Neural progenitor cell (in vitro differentiated cells): ENCODE data around the gene MRPL27. TPM values are rescaled to one million over a fixed set of nuclear protein-coding genes. Genes with fewer than 3 reads are reported as not detected.

Experiments
- DNase-seq: peaks from one replicate; pipeline ENCODE4 v3.0.0-alpha.2; 2016; ENCODE audit warnings: low spot score
- H2AFZ ChIP-seq: fragments of 200-600 bp; sonication (generic); replicated peaks from 2 replicates; pipeline ENCODE4 v1.6.1; 2016; ENCODE audit warnings: antibody characterized with exemption
- H3F3A ChIP-seq: fragments of 200-600 bp; sonication (generic); 2 replicates; pipeline ENCODE4 v1.6.1; 2016; ENCODE audit warnings: antibody characterized with exemption, low read depth
- H3K27ac ChIP-seq: fragments of 200-600 bp; sonication (generic); 2 replicates; pipeline ENCODE4 v1.5.1; 2016; ENCODE audit warnings: mild to moderate bottlenecking
- H3K27me3 ChIP-seq: fragments of 200-600 bp; sonication (generic); 2 replicates; pipeline ENCODE4 v1.6.1; 2016; ENCODE audit warnings: mild to moderate bottlenecking, moderate library complexity
- H3K36me3 ChIP-seq: fragments of 200-600 bp; sonication (generic); 2 replicates; pipeline ENCODE4 v1.5.1; 2016
- H3K4me1 ChIP-seq: fragments of 200-600 bp; sonication (generic); 2 replicates; pipeline ENCODE4 v1.6.1; 2016; ENCODE audit warnings: mixed run types
- H3K4me2 ChIP-seq: fragments of 200-600 bp; sonication (generic); 2 replicates; pipeline ENCODE4 v1.6.1; 2016
- H3K4me3 ChIP-seq: fragments of 200-600 bp; sonication (generic); 2 replicates; pipeline ENCODE4 v1.5.1; 2016
- H3K79me2 ChIP-seq: fragments of 200-600 bp; sonication (generic); 2 replicates; pipeline ENCODE4 v1.6.1; 2016; ENCODE audit warnings: low read depth
- H3K9ac ChIP-seq: fragments of 200-600 bp; sonication (generic); 2 replicates; pipeline ENCODE4 v1.6.1; 2016
- H3K9me3 ChIP-seq: fragments of 200-600 bp; sonication (generic); 2 replicates; pipeline ENCODE4 v1.5.1; 2016; ENCODE audit warnings: low read depth
- H4K20me1 ChIP-seq: fragments of 200-600 bp; sonication (generic); 2 replicates; pipeline ENCODE4 v1.6.1; 2016; ENCODE audit warnings: low read depth
- H3K27ac Mint-ChIP-seq: 3 replicates; pipeline ENCODE4 v1.8.0; 2021; ENCODE audit warnings: mixed read lengths
- H3K27me3 Mint-ChIP-seq: 2 replicates; pipeline ENCODE4 v1.8.0; 2022; ENCODE audit warnings: low read depth, mild to moderate bottlenecking, inconsistent platforms, moderate library complexity, mixed read lengths; ENCODE audit not compliant: insufficient read depth
- H3K36me3 Mint-ChIP-seq: 3 replicates; pipeline ENCODE4 v1.8.0; 2021; ENCODE audit warnings: mixed read lengths
- H3K4me1 Mint-ChIP-seq: 3 replicates; pipeline ENCODE4 v1.8.0; 2021; ENCODE audit warnings: mixed read lengths
- H3K4me3 Mint-ChIP-seq: 3 replicates; pipeline ENCODE4 v1.8.0; 2021; ENCODE audit warnings: mild to moderate bottlenecking, moderate library complexity, mixed read lengths
- H3K9me3 Mint-ChIP-seq: 3 replicates; pipeline ENCODE4 v1.8.0; 2020; ENCODE audit warnings: mixed read lengths
- CTCF ChIP-seq: fragments of 200-600 bp; sonication (generic); IDR thresholded peaks from 2 replicates; pipeline ENCODE4 v1.5.1; 2017; ENCODE audit warnings: antibody characterized with exemption, mild to moderate bottlenecking
- EZH2 ChIP-seq: fragments of 200-600 bp; sonication (generic); IDR thresholded peaks from 2 replicates; pipeline ENCODE4 v1.6.1; 2017; ENCODE audit warnings: antibody characterized with exemption, mild to moderate bottlenecking, moderate library complexity
- EZH2phosphoT487 ChIP-seq: fragments of 200-600 bp; sonication (generic); IDR thresholded peaks from 2 replicates; pipeline ENCODE4 v1.6.1; 2017; ENCODE audit warnings: antibody characterized with exemption
- total RNA-seq: library from RNA; depleted of rRNA; stranded (reverse); fragments of >200 nt; gene quantifications from 2 replicates; pipeline ENCODE4 v1.2.3, GENCODE V29; 2015; ENCODE audit warnings: low replicate concordance

The MRPL27 gene
- total RNA-seq, 1 donor from 2014 or later = 39.1 TPM

- TF ChIP-seq EZH2phosphoT487 = no peak
- Histone ChIP-seq H4K20me1 (peaks cover 27% of the 10 kb centered on the region), H3K27me3 (peaks cover 28% of the 10 kb centered on the region), H3F3A (no peaks in the 10 kb centered on the region), H3K79me2 (peaks cover 18% of the 10 kb centered on the region), H3K9ac (no peak overlapping the region), H3K4me2 (peak overlapping the region; percentile 93), H3K4me1 (peaks cover 19% of the 10 kb centered on the region), H3K27ac (no peak overlapping the region), H3K36me3 (no peaks in the 10 kb centered on the region), H2AFZ (peak overlapping the region; percentile 36), H3K9me3 (no peaks in the 10 kb centered on the region), H3K4me3 (peak overlapping the region; percentile 78)
- Mint-ChIP-seq H3K27ac (peak overlapping the region; percentile 66), H3K9me3 (no peaks in the 10 kb centered on the region), H3K36me3 (peaks cover 2% of the 10 kb centered on the region), H3K4me3 (peak overlapping the region; percentile 95), H3K27me3 (peaks cover 8% of the 10 kb centered on the region), H3K4me1 (peaks cover 35% of the 10 kb centered on the region)
- peak; percentile 59 for DNase-seq
Measured at GRCh38 chr17:50346313-50347116, 26.5 kb downstream of the MRPL27 start.

DNA sequence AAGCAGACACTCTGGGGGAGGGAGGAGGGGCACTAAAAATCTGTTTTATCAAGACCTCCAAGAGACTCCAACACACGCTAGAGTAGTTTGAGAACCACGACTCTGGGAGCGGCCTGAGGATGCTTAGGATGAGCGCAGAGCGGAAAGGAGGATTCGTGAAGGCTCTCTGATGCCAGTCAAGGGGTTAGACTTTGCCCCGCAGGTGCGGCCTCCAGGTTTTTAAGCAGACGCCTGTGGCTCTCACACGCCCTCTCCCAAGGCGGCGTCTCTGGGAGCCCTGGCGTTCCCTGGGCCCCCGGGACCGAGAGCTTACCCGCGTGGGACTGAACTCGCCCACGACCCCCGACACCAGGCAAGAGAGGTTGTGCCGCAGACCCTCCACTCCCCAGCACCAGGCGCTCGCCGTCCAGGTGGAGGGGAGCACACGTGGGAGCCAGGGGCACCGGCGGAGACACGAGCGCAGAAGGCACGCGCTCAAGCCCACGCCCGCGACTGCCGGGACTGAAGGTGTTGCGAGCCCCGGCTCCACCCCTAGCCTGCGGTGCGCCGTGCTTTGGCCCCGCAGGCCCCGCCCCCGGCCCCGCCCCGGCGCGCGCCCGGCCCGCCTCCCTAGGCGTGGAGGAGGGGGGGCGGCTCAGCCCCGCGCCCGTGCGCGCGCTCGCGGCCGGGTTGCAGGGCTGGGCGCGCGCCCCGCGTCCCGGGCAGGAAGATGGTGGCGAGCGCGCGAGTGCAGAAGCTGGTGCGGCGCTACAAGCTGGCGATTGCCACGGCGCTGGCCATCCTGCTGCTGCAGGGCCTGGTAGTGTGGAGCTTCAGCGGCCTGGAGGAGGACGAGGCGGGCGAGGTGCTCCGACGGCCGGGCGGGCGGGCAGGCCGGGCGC lies 27.3 kb downstream of the MRPL27 start, which contains the start of gene XYLT2:
TSS of gene XYLT2 (plus strand) at position 695 of the 881 bp plus-strand sequence. CDS start at position 710, 15 bp downstream.
- Histone ChIP-seq H3K36me3 (no peaks in the 10 kb centered on the region), H3K4me2 (peak within 1 kb of the TSS; percentile 98), H3K27ac (no peak within 1 kb of the TSS), H3K4me1 (peaks cover 19% of the 10 kb centered on the region), H3K9ac (no peak within 1 kb of the TSS), H3K79me2 (peaks cover 18% of the 10 kb centered on the region), H2AFZ (peak within 1 kb of the TSS; percentile 97), H3K9me3 (no peaks in the 10 kb centered on the region), H3K4me3 (peak within 1 kb of the TSS; percentile 78), H4K20me1 (peaks cover 27% of the 10 kb centered on the region), H3F3A (no peaks in the 10 kb centered on the region), H3K27me3 (peaks cover 28% of the 10 kb centered on the region)
- peak within 1 kb of the TSS; percentile 95 for H3K4me3 Mint-ChIP-seq
- peaks cover 33% of the 10 kb centered on the region for H3K4me1 Mint-ChIP-seq
- H3K36me3 Mint-ChIP-seq = no peaks in the 10 kb centered on the region
- H3K9me3 Mint-ChIP-seq = no peaks in the 10 kb centered on the region
- peak; percentile 96 for DNase-seq
- H3K27ac Mint-ChIP-seq = peak within 1 kb of the TSS; percentile 66
- H3K27me3 Mint-ChIP-seq = peaks cover 8% of the 10 kb centered on the region
- peak; percentile 30 for TF ChIP-seq EZH2
- TF ChIP-seq CTCF = no peak
- TF ChIP-seq EZH2phosphoT487 = no peak

- Mint-ChIP-seq H3K9me3 (no peaks in the 10 kb centered on the region), H3K4me3 (peak overlapping the region; percentile 85), H3K27ac (no peak overlapping the region), H3K36me3 (no peaks in the 10 kb centered on the region), H3K27me3 (peaks cover 10% of the 10 kb centered on the region), H3K4me1 (peaks cover 33% of the 10 kb centered on the region)
- Histone ChIP-seq H3K79me2 (peaks cover 18% of the 10 kb centered on the region), H3K36me3 (no peaks in the 10 kb centered on the region), H4K20me1 (peaks cover 27% of the 10 kb centered on the region), H3K9me3 (no peaks in the 10 kb centered on the region), H3K4me3 (no peak overlapping the region), H3K9ac (no peak overlapping the region), H3F3A (no peaks in the 10 kb centered on the region), H3K4me1 (peaks cover 19% of the 10 kb centered on the region), H2AFZ (peak overlapping the region; percentile 97), H3K4me2 (peak overlapping the region; percentile 98), H3K27ac (no peak overlapping the region), H3K27me3 (peaks cover 28% of the 10 kb centered on the region)
- no peak for TF ChIP-seq EZH2phosphoT487
- TF ChIP-seq EZH2 = no peak
- TF ChIP-seq CTCF = no peak
- no peak for DNase-seq
Measured at GRCh38 chr17:50344731-50345365, 28.1 kb downstream of the MRPL27 start.
